Endothelial cell of umbilical vein (primary cell): ENCODE data around the gene UBTD2.

ENCODE experiments used
- CTCF ChIP-seq, 2 donors: IDR thresholded peaks; 1 replicate in 1 of 2; 2 replicates in 1 of 2; pipeline ENCODE4 v1.5.1; 2011; ENCODE audit warnings: low read length in 2 of 2, mild to moderate bottlenecking in 2 of 2, moderate library complexity in 2 of 2, control low read depth in 1 of 2, inconsistent platforms in 1 of 2, low read depth in 1 of 2; ENCODE audit not compliant: insufficient read depth in 1 of 2; ENCODE audit errors: extremely low read depth in 1 of 2
- JUN ChIP-seq: IDR thresholded peaks from 2 replicates; pipeline ENCODE4 v1.6.1; 2011; ENCODE audit warnings: borderline replicate concordance, low read depth; ENCODE audit not compliant: insufficient read length, insufficient read depth

GRCh38 chr5:172280929-172281328 lies 2.6 kb downstream of the UBTD2 start:
- TF ChIP-seq JUN = no peak
- no peak for TF ChIP-seq CTCF (IDR thresholded peaks at IDR 0.05; ENCODE audit: extremely low read depth in 1 of 2, insufficient read depth in 1 of 2, low read depth in 1 of 2, low read length in 2 of 2)
